HepG2 (cell line): ENCODE data around the gene PIM1. TPM values are rescaled to one million over a fixed set of nuclear protein-coding genes. Genes with fewer than 3 reads are reported as not detected.
A peak's percentile ranks its signal among the peaks of the same experiment; 100 is the strongest.

ENCODE experiments used
- ARID4A ChIP-seq: sonication (generic); formaldehyde crosslinking; IDR thresholded peaks from 2 replicates; pipeline ENCODE4 v1.5.0; 2020; ENCODE audit warnings: mild to moderate bottlenecking, missing genetic modification reagents, borderline replicate concordance
- CC2D1A ChIP-seq: sonication (generic); formaldehyde crosslinking; IDR thresholded peaks from 2 replicates; pipeline ENCODE4 v1.8.1; 2023; ENCODE audit warnings: mild to moderate bottlenecking, missing genetic modification reagents
- GMEB1 ChIP-seq: sonication (generic); formaldehyde crosslinking; IDR thresholded peaks from 2 replicates; pipeline ENCODE4 v1.5.1; 2020; ENCODE audit warnings: missing genetic modification reagents, mild to moderate bottlenecking, borderline replicate concordance
- HDAC6 ChIP-seq: fragments of 200-600 bp; sonication (generic); IDR thresholded peaks from 2 replicates; pipeline ENCODE4 v1.7.0; 2017; ENCODE audit warnings: mild to moderate bottlenecking, antibody characterized with exemption, low read length, low read depth
- JARID2 ChIP-seq: sonication (generic); formaldehyde crosslinking; IDR thresholded peaks from 2 replicates; pipeline ENCODE4 v1.8.1; 2023; ENCODE audit warnings: missing genetic modification reagents, inconsistent platforms; ENCODE audit not compliant: insufficient replicate concordance
- KLF6 ChIP-seq: IDR thresholded peaks from 2 replicates; pipeline ENCODE4 v1.8.0; 2016; ENCODE audit warnings: missing biosample characterization, missing genetic modification reagents
- NCOA1 ChIP-seq: sonication (generic); formaldehyde crosslinking; IDR thresholded peaks from 2 replicates; pipeline ENCODE4 v1.9.0; 2021; ENCODE audit warnings: missing genetic modification reagents
- NRL ChIP-seq: sonication (generic); formaldehyde crosslinking; IDR thresholded peaks from 2 replicates; pipeline ENCODE4 v1.5.0; 2020; ENCODE audit warnings: missing genetic modification reagents, mild to moderate bottlenecking, moderate library complexity, borderline replicate concordance
- RORA ChIP-seq: sonication (generic); formaldehyde crosslinking; IDR thresholded peaks from 2 replicates; pipeline ENCODE4 v1.5.0; 2020; ENCODE audit warnings: mild to moderate bottlenecking, missing genetic modification reagents, moderate library complexity
- RXRB ChIP-seq: IDR thresholded peaks from 2 replicates; pipeline ENCODE4 v1.6.1; 2016; ENCODE audit warnings: borderline replicate concordance, missing genetic modification reagents, missing compliant biosample characterization
- SNAPC5 ChIP-seq: sonication (generic); formaldehyde crosslinking; IDR thresholded peaks from 2 replicates; pipeline ENCODE4 v1.8.1; 2023; ENCODE audit warnings: mild to moderate bottlenecking, missing genetic modification reagents, borderline replicate concordance
- SPEN ChIP-seq: sonication (generic); formaldehyde crosslinking; IDR thresholded peaks from 2 replicates; pipeline ENCODE4 v1.5.1; 2020; ENCODE audit warnings: low read depth, mild to moderate bottlenecking, missing genetic modification reagents
- ZBTB3 ChIP-seq: sonication (generic); formaldehyde crosslinking; IDR thresholded peaks from 2 replicates; pipeline ENCODE4 v1.4.0; 2020; ENCODE audit warnings: low read depth, mild to moderate bottlenecking, moderate library complexity, missing genetic modification reagents, borderline replicate concordance
- ZFP90 ChIP-seq: sonication (generic); formaldehyde crosslinking; IDR thresholded peaks from 2 replicates; pipeline ENCODE4 v1.8.0; 2022; ENCODE audit warnings: missing genetic modification reagents, mild to moderate bottlenecking, inconsistent platforms, borderline replicate concordance
- ZNF101 ChIP-seq: sonication (generic); formaldehyde crosslinking; IDR thresholded peaks from 2 replicates; pipeline ENCODE4 v1.4.0; 2020; ENCODE audit warnings: mild to moderate bottlenecking, low read depth, missing genetic modification reagents, borderline replicate concordance
- ZNF253 ChIP-seq: sonication (generic); formaldehyde crosslinking; IDR thresholded peaks from 2 replicates; pipeline ENCODE4 v1.8.0; 2022; ENCODE audit warnings: mild to moderate bottlenecking, missing genetic modification reagents, borderline replicate concordance
- ZNF256 ChIP-seq: sonication (generic); formaldehyde crosslinking; conservative IDR thresholded peaks from 2 replicates; pipeline ENCODE4 v1.4.0; 2020; ENCODE audit warnings: missing genetic modification reagents
- ZNF747 ChIP-seq: sonication (generic); formaldehyde crosslinking; IDR thresholded peaks from 2 replicates; pipeline ENCODE4 v1.8.1; 2023; ENCODE audit warnings: missing genetic modification reagents, mild to moderate bottlenecking, borderline replicate concordance
- polyA plus RNA-seq, 8 experiments: library from polyadenylated mRNA; depleted of rRNA in 3 of 8; stranded (reverse) in 7 of 8; unstranded in 1 of 8; fragments of >200 nt; fragmentation: Illumina TruSeq in 4 of 8; extraction: Trizol in 4 of 8; gene quantifications; 2 replicates each; pipeline versions ENCODE4 v1.2.1 to v1.2.3, GENCODE V29; 2011 to 2016; ENCODE audit warnings: low read depth in 4 of 8, missing spikeins in 1 of 8, mixed read lengths in 1 of 8; ENCODE audit not compliant: insufficient read depth in 1 of 8
- total RNA-seq, 5 experiments: library from RNA; depleted of rRNA; stranded (reverse); fragments of >200 nt; fragmentation: Illumina TruSeq; extraction: Trizol; gene quantifications; 2 replicates each; pipeline ENCODE4 v1.2.3, GENCODE V29; 2016; ENCODE audit warnings: low read depth in 1 of 5
- TF ChIP-seq, protein P1 (sequence below): IDR thresholded peaks from 2 replicates; pipeline ENCODE4 v1.6.1; 2016; ENCODE audit warnings: missing genetic modification reagents, missing compliant biosample characterization

The PIM1 gene
- total and polyA plus RNA-seq, 2 of the 13 experiments (the other 11 are each of a cell fraction or from before 2014, with no cell fraction given), result 29.4 to 117 TPM

GRCh38 chr6:37127961-37128862, 41.7 kb upstream of the PIM1 start (continued):
- peak; percentile 51; the same call in 1 of the 2 replicates for TF ChIP-seq ZNF747
- no peak for TF ChIP-seq GMEB1 (CRISPR knock-in tag)
- TF ChIP-seq SPEN (CRISPR knock-in tag), result peak; percentile 84; the same call in 1 of the 2 replicates
- TF ChIP-seq ZNF256 (CRISPR knock-in tag), result 0 out of 2 replicates have a peak, but pooled peaks have one; percentile 44
- TF ChIP-seq ZNF101 (CRISPR knock-in tag), result peak; percentile 81; the same call in 1 of the 2 replicates
- TF ChIP-seq NRL (CRISPR knock-in tag), result no peak
- TF ChIP-seq CC2D1A (CRISPR knock-in tag), result 0 out of 2 replicates have a peak, but pooled peaks have one; percentile 78
- peak; percentile 65 for TF ChIP-seq KLF6 (CRISPR knock-in tag)
- TF ChIP-seq ZFP90 (CRISPR knock-in tag), result peak; percentile 83
- peak; percentile 67; the same call in 1 of the 2 replicates for TF ChIP-seq NCOA1
- peak; percentile 97 for TF ChIP-seq RXRB (CRISPR knock-in tag)
- no peak for TF ChIP-seq HDAC6
- TF ChIP-seq, protein P1, sequence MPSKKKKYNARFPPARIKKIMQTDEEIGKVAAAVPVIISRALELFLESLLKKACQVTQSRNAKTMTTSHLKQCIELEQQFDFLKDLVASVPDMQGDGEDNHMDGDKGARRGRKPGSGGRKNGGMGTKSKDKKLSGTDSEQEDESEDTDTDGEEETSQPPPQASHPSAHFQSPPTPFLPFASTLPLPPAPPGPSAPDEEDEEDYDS, result peak; percentile 51; the same call in 1 of the 2 replicates
- TF ChIP-seq ARID4A (CRISPR knock-in tag), result peak; percentile 70; the same call in 1 of the 2 replicates
- TF ChIP-seq ZNF253 (CRISPR knock-in tag), result 0 out of 2 replicates have a peak, but pooled peaks have one; percentile 36
- 0 out of 2 replicates have a peak, but pooled peaks have one; percentile 28 for TF ChIP-seq ZBTB3 (CRISPR knock-in tag)
- TF ChIP-seq JARID2 (CRISPR knock-in tag), result peak; percentile 28
- no peak for TF ChIP-seq RORA
- TF ChIP-seq SNAPC5 (CRISPR knock-in tag), result no peak
